Measurements from ENCODE around the gene FOXJ3. TPM values are rescaled to one million over a fixed set of nuclear protein-coding genes. Genes with fewer than 3 reads are reported as not detected.

The FOXJ3 gene
- total and polyA plus RNA-seq, 9 donors = 18.7 to 59.0 (median 49.4) TPM

- WGBS, 3 donors = 98% methylated on average over 3 of the region's 3 CpGs
- Histone ChIP-seq H3K27me3 (no peaks in the 10 kb centered on the region), H3K27ac (no peak overlapping the region), H3K36me3 (no peaks in the 10 kb centered on the region), H3K4me3 (no peak overlapping the region), H3K9me3 (no peaks in the 10 kb centered on the region), H3K4me1 (ENCODE audit: insufficient read depth) (peaks cover 10% of the 10 kb centered on the region)
- TF ChIP-seq CTCF (IDR thresholded peaks at IDR 0.05) (no peak), POLR2A (IDR thresholded peaks at IDR 0.05) (no peak), EP300 (IDR thresholded peaks at IDR 0.05) (no peak)
- intact Hi-C loops (cut with DNase I) = no loop called here
- no peak for DNase-seq
Measured at GRCh38 chr1:42313970-42314369, 21.1 kb downstream of the FOXJ3 start.

- TF ChIP-seq EP300 (IDR thresholded peaks at IDR 0.05) = no peak
- no peak for TF ChIP-seq POLR2A (IDR thresholded peaks at IDR 0.05)
- TF ChIP-seq CTCF (IDR thresholded peaks at IDR 0.05) = no peak
- Histone ChIP-seq H3K9me3 (no peaks in the 10 kb centered on the region), H3K4me1 (ENCODE audit: insufficient read depth) (peaks cover 9% of the 10 kb centered on the region), H3K27me3 (no peaks in the 10 kb centered on the region), H3K27ac (no peak overlapping the region), H3K4me3 (no peak overlapping the region), H3K36me3 (no peaks in the 10 kb centered on the region)
- no peak for DNase-seq
- intact Hi-C loops (cut with DNase I) = no loop called here
- 54 to 57% (median 55%) methylated on average over 7 of the region's 7 CpGs for WGBS, 3 donors
Measured at GRCh38 chr1:42312576-42313212, 22.3 kb downstream of the FOXJ3 start.

GRCh38 chr1:42311897-42312296 is 23.1 kb downstream of the FOXJ3 start:
- Histone ChIP-seq H3K4me3 (no peak overlapping the region), H3K27me3 (no peaks in the 10 kb centered on the region), H3K36me3 (no peaks in the 10 kb centered on the region), H3K27ac (no peak overlapping the region), H3K9me3 (no peaks in the 10 kb centered on the region), H3K4me1 (ENCODE audit: insufficient read depth) (peaks cover 9% of the 10 kb centered on the region)
- no peak for DNase-seq
- WGBS, 3 donors = 90 to 94% (median 91%) methylated on average over 4 of the region's 4 CpGs
- TF ChIP-seq EP300 (IDR thresholded peaks at IDR 0.05) (no peak), POLR2A (IDR thresholded peaks at IDR 0.05) (no peak), CTCF (IDR thresholded peaks at IDR 0.05) (no peak)
- intact Hi-C loops (cut with DNase I) = no loop called here

GRCh38 chr1:42311138-42311537 is 23.9 kb downstream of the FOXJ3 start:
- Histone ChIP-seq H3K4me1 (ENCODE audit: insufficient read depth) (peaks cover 6% of the 10 kb centered on the region), H3K9me3 (no peaks in the 10 kb centered on the region)
- intact Hi-C loops (cut with DNase I) = no loop called here

More at GRCh38 chr1:42311138-42311537, 23.9 kb downstream of the FOXJ3 start:
- TF ChIP-seq POLR2A (IDR thresholded peaks at IDR 0.05) (no peak), CTCF (IDR thresholded peaks at IDR 0.05) (no peak), EP300 (IDR thresholded peaks at IDR 0.05) (no peak)
- H3K27me3 ChIP-seq = no peaks in the 10 kb centered on the region
- no peak overlapping the region for H3K27ac ChIP-seq
- no peak overlapping the region for H3K4me3 ChIP-seq
- DNase-seq = no peak
- 0% methylated on average over 1 of the region's 1 CpG for WGBS, 3 donors
- no peaks in the 10 kb centered on the region for H3K36me3 ChIP-seq
